Adrenal gland (tissue), 12 donors: ENCODE measurements around the gene NFIB. TPM values are rescaled to one million over a fixed set of nuclear protein-coding genes. Genes with fewer than 3 reads are reported as not detected.

Source experiments
- DNase-seq, 7 donors: peaks; one replicate each; pipeline ENCODE4 v3.0.0-alpha.2; 2019 to 2020
- H3K27ac ChIP-seq, 5 donors: fragments of 200-600 bp; sonication (generic) in 4 of 5; 1 replicate in 3 of 5; 2 replicates in 2 of 5; pipeline versions ENCODE4 v1.5.1 to v1.8.0; 2016 to 2020; ENCODE audit warnings: mild to moderate bottlenecking in 1 of 5
- H3K27me3 ChIP-seq: fragments of 200-600 bp; 2 replicates; pipeline ENCODE4 v1.8.0; 2021
- H3K36me3 ChIP-seq, 2 donors: fragments of 200-600 bp; replicated peaks in 1 of 2; 1 replicate in 1 of 2; 2 replicates in 1 of 2; pipeline versions ENCODE4 v1.5.1 to v1.8.0; 2018 to 2022
- H3K4me1 ChIP-seq, 2 donors: fragments of 200-600 bp; replicated peaks in 1 of 2; 1 replicate in 1 of 2; 2 replicates in 1 of 2; pipeline versions ENCODE4 v1.5.1 to v1.8.0; 2018 to 2021
- H3K4me3 ChIP-seq, 4 donors: fragments of 200-600 bp; sonication (generic) in 3 of 4; one replicate each; pipeline ENCODE4 v1.5.1; 2016 to 2018
- H3K9me3 ChIP-seq, 3 donors: fragments of 200-600 bp; sonication (generic) in 1 of 3; replicated peaks in 1 of 3; 1 replicate in 2 of 3; 2 replicates in 1 of 3; pipeline versions ENCODE4 v1.5.1 to v1.8.0; 2016 to 2021
- POLR2A ChIP-seq, 2 donors: fragments of 450-650 bp; IDR thresholded peaks; one replicate each; pipeline ENCODE4 v1.6.1; 2017; ENCODE audit warnings: antibody characterized with exemption in 2 of 2, mild to moderate bottlenecking in 2 of 2, moderate library complexity in 1 of 2
- WGBS, 4 donors: extraction: QIAGEN DNeasy Blood & Tissue Kit in 2 of 4; methylation state at CpG; one replicate each; pipeline versions ENCODE4 v1.1.5 to v1.1.7; 2013 to 2017; 5-methylcytosine and 5-hydroxymethylcytosine counted together
- intact Hi-C, 2 donors: fragments of 100-400 bp; cut with DNase I; formaldehyde crosslinking; loops; one replicate each; pipeline versions ENCODE4 v1.14.1 to v1.15.0; 2022 to 2023
- polyA plus RNA-seq, 3 donors: library from polyadenylated mRNA; stranded (reverse); fragments of 200-250 nt in 2 of 3; fragments of 350-450 nt in 1 of 3; fragmentation: Illumina TruSeq in 1 of 3; extraction: RNeasy Lipid Tissue Mini Kit (QIAGEN cat#74804) in 1 of 3; gene quantifications; one replicate each; pipeline ENCODE4 v1.2.3, GENCODE V29; 2013 to 2014
- total RNA-seq, 9 donors: library from RNA; depleted of rRNA in 4 of 9; stranded (reverse); fragments of >200 nt in 4 of 9; fragments of 120-200 nt in 1 of 9; fragmentation: NEBNext Ultra II Directional in 1 of 9; extraction: Animal tissue kit (Norgen Biotek cat#: 25700) in 1 of 9; gene quantifications; one replicate each; pipeline versions ENCODE4 v1.1.0 to v1.2.4, GENCODE V29; 2013 to 2023
- TF ChIP-seq, protein P1 (sequence below), 6 experiments: fragments of 450-650 bp in 4 of 6; fragments of 200-600 bp in 2 of 6; sonication (generic) in 1 of 6; IDR thresholded peaks; 1 replicate in 5 of 6; 2 replicates in 1 of 6; pipeline versions ENCODE4 v1.5.1 to v1.8.0; 2016 to 2021; ENCODE audit warnings: antibody characterized with exemption in 6 of 6, mild to moderate bottlenecking in 2 of 6, moderate library complexity in 1 of 6
- donor health status: healthy with polysubstance abuse.
- donor health status: Bipolar disorder and iron deficiency.
- donor health status: DM: yes; HTN: yes; CAD: no.
- donor health status: DM: no; HTN: no; CAD: no.
- donor health status: DM: no; HTN: no; CAD: no.
- donor health status: DM: yes; HTN: yes; CAD: no.

NFIB gene
- total and polyA plus RNA-seq, 12 donors = 10.9 to 84.1 (median 43.0) TPM

DNA sequence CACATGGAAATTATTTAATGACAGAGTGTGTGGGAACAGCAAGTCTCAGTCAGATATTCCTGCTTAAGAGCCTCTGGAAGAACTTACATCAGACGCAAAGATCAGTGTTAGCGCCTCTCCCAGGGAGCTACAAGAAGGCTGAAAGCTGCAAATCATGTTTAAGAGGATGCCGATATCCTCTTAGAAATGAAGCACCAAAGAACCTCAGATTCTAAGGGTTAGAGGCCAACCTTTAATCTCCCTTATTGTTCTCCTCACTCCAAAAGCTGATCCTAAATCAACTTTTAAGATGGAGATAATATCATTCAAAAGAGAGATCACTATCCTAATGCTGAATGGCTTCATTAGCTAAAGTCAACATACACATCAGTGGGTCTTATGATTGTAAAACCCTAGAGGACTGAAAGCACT is 160.6 kb downstream of the NFIB start:
- intact Hi-C loops = no loop called here

DNA sequence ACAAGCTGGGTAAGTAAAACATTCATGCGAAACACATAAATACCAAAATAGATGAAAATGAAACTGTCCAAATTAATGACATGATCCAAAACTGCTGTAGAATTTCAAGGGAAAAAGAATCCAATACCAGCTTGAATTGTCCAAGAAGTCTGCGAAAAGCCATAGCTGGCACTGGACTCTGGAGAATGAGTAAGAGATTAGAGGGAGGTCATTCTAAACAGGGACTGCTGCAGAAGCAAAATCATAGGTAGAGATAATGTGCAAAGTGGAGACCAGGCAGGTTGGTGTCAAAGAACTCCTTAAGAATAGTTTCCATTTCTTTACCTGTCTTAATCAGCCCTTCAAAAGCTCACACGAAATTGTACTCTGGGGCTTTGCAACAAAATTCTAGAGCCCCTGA is 162.5 kb downstream of the NFIB start:
- peak in 6 of 7 donors; percentile 19 to 56 (median 41) for DNase-seq
- no peak overlapping the region for H3K27ac ChIP-seq
- H3K4me3 ChIP-seq = peak overlapping the region in 1 of 4 donors; percentile 12
- H3K4me1 ChIP-seq = peaks cover 7 to 9% of the 10 kb centered on the region in 2 donors
- intact Hi-C loops = no loop called here
- H3K9me3 ChIP-seq = no peaks in the 10 kb centered on the region
- TF ChIP-seq, protein P1, sequence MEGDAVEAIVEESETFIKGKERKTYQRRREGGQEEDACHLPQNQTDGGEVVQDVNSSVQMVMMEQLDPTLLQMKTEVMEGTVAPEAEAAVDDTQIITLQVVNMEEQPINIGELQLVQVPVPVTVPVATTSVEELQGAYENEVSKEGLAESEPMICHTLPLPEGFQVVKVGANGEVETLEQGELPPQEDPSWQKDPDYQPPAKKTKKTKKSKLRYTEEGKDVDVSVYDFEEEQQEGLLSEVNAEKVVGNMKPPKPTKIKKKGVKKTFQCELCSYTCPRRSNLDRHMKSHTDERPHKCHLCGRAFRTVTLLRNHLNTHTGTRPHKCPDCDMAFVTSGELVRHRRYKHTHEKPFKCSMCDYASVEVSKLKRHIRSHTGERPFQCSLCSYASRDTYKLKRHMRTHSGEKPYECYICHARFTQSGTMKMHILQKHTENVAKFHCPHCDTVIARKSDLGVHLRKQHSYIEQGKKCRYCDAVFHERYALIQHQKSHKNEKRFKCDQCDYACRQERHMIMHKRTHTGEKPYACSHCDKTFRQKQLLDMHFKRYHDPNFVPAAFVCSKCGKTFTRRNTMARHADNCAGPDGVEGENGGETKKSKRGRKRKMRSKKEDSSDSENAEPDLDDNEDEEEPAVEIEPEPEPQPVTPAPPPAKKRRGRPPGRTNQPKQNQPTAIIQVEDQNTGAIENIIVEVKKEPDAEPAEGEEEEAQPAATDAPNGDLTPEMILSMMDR (IDR thresholded peaks at IDR 0.05) = no peak
- TF ChIP-seq POLR2A (IDR thresholded peaks at IDR 0.05) = no peak
- H3K27me3 ChIP-seq = no peaks in the 10 kb centered on the region
- H3K36me3 ChIP-seq = no peaks in the 10 kb centered on the region
- 49 to 59% (median 55%) methylated on average over 3 of the region's 3 CpGs for WGBS, 4 donors

More for the DNA sequence above, 160.6 kb downstream of the NFIB start:
- Histone ChIP-seq H3K36me3 (no peaks in the 10 kb centered on the region), H3K27me3 (no peaks in the 10 kb centered on the region), H3K4me3 (no peak overlapping the region), H3K27ac (no peak overlapping the region), H3K4me1 (peaks cover 7 to 9% of the 10 kb centered on the region in 2 donors), H3K9me3 (no peaks in the 10 kb centered on the region)
- no peak for DNase-seq
- WGBS, 4 donors = 69 to 86% (median 78%) methylated on average over 3 of the region's 3 CpGs
- TF ChIP-seq POLR2A (IDR thresholded peaks at IDR 0.05) = no peak
- TF ChIP-seq, protein P1 (IDR thresholded peaks at IDR 0.05) = no peak

GRCh38 chr9:14148501-14149103 is 165.3 kb downstream of the NFIB start:
- no peaks in the 10 kb centered on the region for H3K27me3 ChIP-seq
- peaks cover 7 to 9% of the 10 kb centered on the region in 2 donors for H3K4me1 ChIP-seq
- no peaks in the 10 kb centered on the region for H3K9me3 ChIP-seq
- no peak for DNase-seq
- intact Hi-C loops = no loop called here
- whole genome bisulfite sequencing, 4 donors = 86 to 94% (median 89%) methylated on average over 3 of the region's 3 CpGs
- no peak for TF ChIP-seq POLR2A (IDR thresholded peaks at IDR 0.05)
- TF ChIP-seq, protein P1 (IDR thresholded peaks at IDR 0.05) = no peak
- H3K4me3 ChIP-seq = no peak overlapping the region
- no peak overlapping the region for H3K27ac ChIP-seq
- H3K36me3 ChIP-seq = no peaks in the 10 kb centered on the region

DNA sequence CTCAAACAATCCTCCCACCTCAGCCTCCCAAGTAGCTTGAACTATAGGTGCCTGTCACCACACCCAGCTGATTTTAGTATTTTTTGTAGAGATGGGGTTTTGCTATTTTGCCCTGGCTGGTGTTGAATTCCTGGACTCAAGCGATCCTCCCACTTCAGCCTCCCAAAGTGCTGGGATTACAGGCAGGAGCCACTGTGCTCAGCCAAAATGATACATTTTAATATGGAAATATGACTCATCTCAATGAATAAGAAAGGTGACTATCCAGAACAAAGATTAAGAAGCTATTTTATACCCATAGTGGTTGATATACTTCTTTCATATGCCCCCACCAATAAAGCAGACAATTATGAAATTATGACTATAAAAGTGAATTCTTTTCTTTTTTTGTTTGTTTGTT is 166.2 kb downstream of the NFIB start:
- Histone ChIP-seq H3K27me3 (no peaks in the 10 kb centered on the region), H3K36me3 (no peaks in the 10 kb centered on the region), H3K9me3 (no peaks in the 10 kb centered on the region), H3K4me1 (peaks cover 7 to 9% of the 10 kb centered on the region in 2 donors), H3K4me3 (no peak overlapping the region), H3K27ac (no peak overlapping the region)
- no peak for DNase-seq
- intact Hi-C loops = no loop called here
- 94 to 100% (median 100%) methylated on average over 1 of the region's 1 CpG for WGBS, 4 donors
- TF ChIP-seq POLR2A (IDR thresholded peaks at IDR 0.05) = no peak
- TF ChIP-seq, protein P1 (IDR thresholded peaks at IDR 0.05) = no peak
